ENCODE data around the gene IAH1. TPM values are rescaled to one million over a fixed set of nuclear protein-coding genes. Genes with fewer than 3 reads are reported as not detected.

Gene IAH1
- total and polyA plus RNA-seq, 2 donors from 2014 or later, result 52.7 to 97.0 TPM

DNA sequence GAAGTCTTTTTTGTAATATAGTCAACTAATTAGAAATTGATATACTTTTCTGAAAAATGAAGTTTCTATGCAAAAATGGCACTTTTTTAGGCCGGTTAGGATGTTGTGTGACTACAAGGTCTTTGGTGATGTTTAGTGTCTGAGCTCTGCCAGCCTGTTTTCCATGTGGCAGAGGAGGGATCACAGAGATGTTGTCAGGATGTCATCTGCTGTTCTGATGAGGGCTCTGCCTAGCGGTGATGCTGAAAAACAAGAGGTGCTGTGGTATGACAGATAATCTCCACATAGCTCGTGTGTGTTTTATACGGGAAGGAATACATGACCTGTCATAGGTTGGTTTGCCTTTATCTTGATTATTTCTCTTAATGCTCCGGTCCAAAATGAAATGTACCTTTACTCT is 12.0 kb upstream of the IAH1 start:
- no peak overlapping the region for H3K9ac ChIP-seq (ENCODE audit: low read length in 3 of 3)
- no peaks in the 10 kb centered on the region for H3K4me1 ChIP-seq (ENCODE audit: control insufficient read depth in 2 of 3, insufficient read depth in 2 of 3, low read depth in 1 of 3, low read length in 3 of 3)
- intact Hi-C loops (cut with DNase I), result no loop called here
- H3K9me3 ChIP-seq (ENCODE audit: control insufficient read depth in 2 of 3, insufficient read depth in 1 of 3, low read length in 3 of 3), result no peaks in the 10 kb centered on the region
- FAIRE-seq (no peak), DNase-seq (no peak)
- no peak overlapping the region for H3K4me3 ChIP-seq (ENCODE audit: low read length in 3 of 3)
- H3K27ac ChIP-seq (ENCODE audit: low read depth in 2 of 2, low read length in 2 of 2), result no peak overlapping the region
- no peak for TF ChIP-seq CTCF (IDR thresholded peaks at IDR 0.05; ENCODE audit: borderline replicate concordance, extremely low read depth, insufficient read depth)
- peaks cover 0 to 4% (median 4%) of the 10 kb centered on the region in 3 donors for H3K36me3 ChIP-seq (ENCODE audit: control insufficient read depth in 2 of 3, insufficient read depth in 3 of 3, low read length in 3 of 3)
- no peaks in the 10 kb centered on the region for H3K27me3 ChIP-seq (ENCODE audit: control insufficient read depth, insufficient read depth, low read length)

DNA sequence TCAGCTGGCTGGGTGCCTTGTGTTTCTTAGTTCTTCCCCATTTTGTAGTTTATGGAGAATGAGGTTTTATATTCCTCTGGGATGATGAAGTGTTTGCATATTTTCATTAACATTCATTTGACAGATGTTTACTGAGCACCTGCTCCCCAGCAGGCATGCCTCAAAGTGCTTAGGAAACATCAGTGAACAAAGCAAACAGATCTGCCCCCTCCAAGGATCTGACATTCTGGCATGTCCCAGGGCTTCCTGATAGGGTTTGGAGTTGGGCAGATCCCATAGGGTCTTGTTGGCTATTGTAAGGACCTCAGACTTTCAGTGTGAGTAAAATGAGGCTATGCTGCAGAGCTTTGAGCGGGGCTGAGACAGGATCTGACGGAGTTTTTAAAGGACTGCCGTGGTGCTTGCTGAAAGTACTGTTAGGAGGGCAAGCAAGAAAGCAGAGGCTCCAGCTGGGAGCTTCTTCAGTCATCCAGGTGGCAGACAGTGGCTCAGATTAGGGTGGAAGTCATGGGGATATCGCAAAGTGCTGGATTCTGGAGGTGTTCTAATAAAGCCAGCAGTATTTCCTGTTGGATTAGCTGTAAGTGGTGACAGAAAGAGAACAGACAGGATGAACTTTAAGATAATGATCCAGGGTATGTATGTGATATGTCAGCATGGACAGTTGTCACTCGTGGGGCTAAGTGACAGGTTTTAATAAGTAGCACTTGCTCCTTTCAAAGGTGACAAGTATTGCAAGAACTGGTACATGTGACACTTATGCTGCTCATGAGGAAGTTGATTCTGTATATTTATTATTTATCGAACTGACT is 11.3 kb upstream of the IAH1 start:
- H3K9ac ChIP-seq (ENCODE audit: low read length in 3 of 3), result no peak overlapping the region
- FAIRE-seq (no peak), DNase-seq (no peak)
- no peaks in the 10 kb centered on the region for H3K4me1 ChIP-seq (ENCODE audit: control insufficient read depth in 2 of 3, insufficient read depth in 2 of 3, low read depth in 1 of 3, low read length in 3 of 3)
- H3K36me3 ChIP-seq (ENCODE audit: control insufficient read depth in 2 of 3, insufficient read depth in 3 of 3, low read length in 3 of 3), result peaks cover 0 to 6% (median 4%) of the 10 kb centered on the region in 3 donors
- H3K9me3 ChIP-seq (ENCODE audit: control insufficient read depth in 2 of 3, insufficient read depth in 1 of 3, low read length in 3 of 3), result no peaks in the 10 kb centered on the region
- no peak for TF ChIP-seq CTCF (IDR thresholded peaks at IDR 0.05; ENCODE audit: borderline replicate concordance, extremely low read depth, insufficient read depth)
- H3K27ac ChIP-seq (ENCODE audit: low read depth in 2 of 2, low read length in 2 of 2), result no peak overlapping the region
- intact Hi-C loops (cut with DNase I), result no loop called here
- H3K4me3 ChIP-seq (ENCODE audit: low read length in 3 of 3), result no peak overlapping the region
- no peaks in the 10 kb centered on the region for H3K27me3 ChIP-seq (ENCODE audit: control insufficient read depth, insufficient read depth, low read length)

DNA sequence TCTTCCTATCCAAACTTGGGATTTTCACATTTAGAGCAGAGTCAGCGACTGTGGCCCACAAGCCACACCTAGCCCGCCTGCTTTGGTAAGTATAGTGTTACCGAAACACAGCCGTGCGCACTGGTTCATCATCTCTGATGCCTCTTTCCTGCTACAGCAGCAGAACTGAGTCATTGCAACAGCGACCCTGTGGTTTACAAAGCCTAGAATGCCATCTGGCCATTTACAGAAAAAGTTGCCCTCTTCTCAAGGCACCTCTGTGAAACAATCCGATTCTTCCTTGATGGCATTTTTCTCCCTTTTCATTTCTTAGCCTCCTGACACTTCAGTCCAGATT is 10.7 kb upstream of the IAH1 start:
- intact Hi-C loops (cut with DNase I), result no loop called here
- no peak overlapping the region for H3K9ac ChIP-seq (ENCODE audit: low read length in 3 of 3)
- no peak for DNase-seq
- TF ChIP-seq CTCF (IDR thresholded peaks at IDR 0.05; ENCODE audit: borderline replicate concordance, extremely low read depth, insufficient read depth), result no peak
- H3K4me1 ChIP-seq (ENCODE audit: control insufficient read depth in 2 of 3, insufficient read depth in 2 of 3, low read depth in 1 of 3, low read length in 3 of 3), result no peaks in the 10 kb centered on the region
- no peak overlapping the region for H3K4me3 ChIP-seq (ENCODE audit: low read length in 3 of 3)
- no peak for FAIRE-seq
- no peaks in the 10 kb centered on the region for H3K9me3 ChIP-seq (ENCODE audit: control insufficient read depth in 2 of 3, insufficient read depth in 1 of 3, low read length in 3 of 3)
- peaks cover 0 to 6% (median 4%) of the 10 kb centered on the region in 3 donors for H3K36me3 ChIP-seq (ENCODE audit: control insufficient read depth in 2 of 3, insufficient read depth in 3 of 3, low read length in 3 of 3)
- no peaks in the 10 kb centered on the region for H3K27me3 ChIP-seq (ENCODE audit: control insufficient read depth, insufficient read depth, low read length)
- no peak overlapping the region for H3K27ac ChIP-seq (ENCODE audit: low read depth in 2 of 2, low read length in 2 of 2)
